WTC11 (cell line): ENCODE measurements around the gene ATP11A.

Experiments used
- ELF4 ChIP-seq: sonication (generic); formaldehyde crosslinking; IDR thresholded peaks from 2 replicates; pipeline ENCODE4 v1.8.1; 2022; ENCODE audit warnings: low read depth, mild to moderate bottlenecking, moderate library complexity, missing genetic modification reagents
- FOXK1 ChIP-seq: sonication (generic); formaldehyde crosslinking; IDR thresholded peaks from 2 replicates; pipeline ENCODE4 v1.8.0; 2022; ENCODE audit warnings: mild to moderate bottlenecking, moderate library complexity, missing genetic modification reagents
- FOXP1 ChIP-seq: sonication (generic); formaldehyde crosslinking; IDR thresholded peaks from 2 replicates; pipeline ENCODE4 v1.8.0; 2022; ENCODE audit warnings: missing genetic modification reagents, mild to moderate bottlenecking, moderate library complexity, borderline replicate concordance
- GTF2I ChIP-seq: fragments of 250-450 bp; sonication (Bioruptor Pico); conservative IDR thresholded peaks from 2 replicates; pipeline ENCODE4 v1.4.0; 2021; ENCODE audit warnings: mild to moderate bottlenecking
- NFYB ChIP-seq: sonication (generic); formaldehyde crosslinking; conservative IDR thresholded peaks from 2 replicates; pipeline ENCODE4 v1.8.0; 2022; ENCODE audit warnings: low read depth, missing genetic modification reagents
- NR3C1 ChIP-seq: sonication (generic); formaldehyde crosslinking; conservative IDR thresholded peaks from 2 replicates; pipeline ENCODE4 v1.8.1; 2023; ENCODE audit warnings: low read depth, mild to moderate bottlenecking, missing genetic modification reagents
- ZNF232 ChIP-seq: sonication (generic); formaldehyde crosslinking; IDR thresholded peaks from 2 replicates; pipeline ENCODE4 v1.8.0; 2022; ENCODE audit warnings: mild to moderate bottlenecking, missing genetic modification reagents
- ZNF317 ChIP-seq: sonication (generic); formaldehyde crosslinking; IDR thresholded peaks from 2 replicates; pipeline ENCODE4 v1.8.1; 2023; ENCODE audit warnings: low read depth, mild to moderate bottlenecking, moderate library complexity, missing genetic modification reagents, borderline replicate concordance
- TF ChIP-seq, protein P1 (sequence below): sonication (generic); formaldehyde crosslinking; IDR thresholded peaks from 2 replicates; pipeline ENCODE4 v1.8.1; 2022; ENCODE audit warnings: low read depth, missing genetic modification reagents, borderline replicate concordance
- TF ChIP-seq, protein P2 (sequence below): fragments of 200-600 bp; IDR thresholded peaks from 2 replicates; pipeline ENCODE4 v1.8.0; 2022; ENCODE audit warnings: antibody characterized with exemption
- TF ChIP-seq, protein P3 (sequence below): sonication (generic); formaldehyde crosslinking; IDR thresholded peaks from 2 replicates; pipeline ENCODE4 v1.8.1; 2023; ENCODE audit warnings: mild to moderate bottlenecking, missing genetic modification reagents, moderate library complexity
- TF ChIP-seq, protein P4 (sequence below): sonication (generic); formaldehyde crosslinking; IDR thresholded peaks from 2 replicates; pipeline ENCODE4 v1.8.0; 2022; ENCODE audit warnings: mild to moderate bottlenecking, missing genetic modification reagents

DNA sequence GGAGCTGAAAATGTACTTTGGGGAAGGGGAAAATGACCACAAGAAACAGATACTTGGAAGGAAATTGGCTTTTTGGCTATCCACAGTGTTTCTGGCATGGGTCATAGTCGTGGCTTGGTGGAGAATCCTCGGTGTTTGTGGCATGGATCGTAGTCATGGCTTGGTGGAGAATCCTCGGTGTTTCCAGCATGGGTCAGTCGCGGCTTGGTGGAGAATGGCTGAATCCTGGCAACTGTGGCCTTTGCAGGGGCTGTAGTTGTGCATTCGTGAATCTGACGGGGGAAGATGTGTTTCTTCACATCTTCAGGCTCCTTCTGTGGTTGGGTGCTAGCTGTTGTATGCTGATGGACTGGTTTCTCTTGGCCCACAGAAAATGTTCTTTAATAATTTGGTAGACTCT is 217.4 kb downstream of the ATP11A start:
- TF ChIP-seq, protein P1, sequence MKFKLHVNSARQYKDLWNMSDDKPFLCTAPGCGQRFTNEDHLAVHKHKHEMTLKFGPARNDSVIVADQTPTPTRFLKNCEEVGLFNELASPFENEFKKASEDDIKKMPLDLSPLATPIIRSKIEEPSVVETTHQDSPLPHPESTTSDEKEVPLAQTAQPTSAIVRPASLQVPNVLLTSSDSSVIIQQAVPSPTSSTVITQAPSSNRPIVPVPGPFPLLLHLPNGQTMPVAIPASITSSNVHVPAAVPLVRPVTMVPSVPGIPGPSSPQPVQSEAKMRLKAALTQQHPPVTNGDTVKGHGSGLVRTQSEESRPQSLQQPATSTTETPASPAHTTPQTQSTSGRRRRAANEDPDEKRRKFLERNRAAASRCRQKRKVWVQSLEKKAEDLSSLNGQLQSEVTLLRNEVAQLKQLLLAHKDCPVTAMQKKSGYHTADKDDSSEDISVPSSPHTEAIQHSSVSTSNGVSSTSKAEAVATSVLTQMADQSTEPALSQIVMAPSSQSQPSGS: no peak
- TF ChIP-seq FOXP1 (no peak), ZNF317 (CRISPR knock-in tag) (no peak), GTF2I (no peak), FOXK1 (no peak), NFYB (CRISPR knock-in tag) (no peak), ZNF232 (CRISPR knock-in tag) (no peak), ELF4 (CRISPR knock-in tag) (no peak), NR3C1 (CRISPR knock-in tag) (no peak)
- TF ChIP-seq, protein P2, sequence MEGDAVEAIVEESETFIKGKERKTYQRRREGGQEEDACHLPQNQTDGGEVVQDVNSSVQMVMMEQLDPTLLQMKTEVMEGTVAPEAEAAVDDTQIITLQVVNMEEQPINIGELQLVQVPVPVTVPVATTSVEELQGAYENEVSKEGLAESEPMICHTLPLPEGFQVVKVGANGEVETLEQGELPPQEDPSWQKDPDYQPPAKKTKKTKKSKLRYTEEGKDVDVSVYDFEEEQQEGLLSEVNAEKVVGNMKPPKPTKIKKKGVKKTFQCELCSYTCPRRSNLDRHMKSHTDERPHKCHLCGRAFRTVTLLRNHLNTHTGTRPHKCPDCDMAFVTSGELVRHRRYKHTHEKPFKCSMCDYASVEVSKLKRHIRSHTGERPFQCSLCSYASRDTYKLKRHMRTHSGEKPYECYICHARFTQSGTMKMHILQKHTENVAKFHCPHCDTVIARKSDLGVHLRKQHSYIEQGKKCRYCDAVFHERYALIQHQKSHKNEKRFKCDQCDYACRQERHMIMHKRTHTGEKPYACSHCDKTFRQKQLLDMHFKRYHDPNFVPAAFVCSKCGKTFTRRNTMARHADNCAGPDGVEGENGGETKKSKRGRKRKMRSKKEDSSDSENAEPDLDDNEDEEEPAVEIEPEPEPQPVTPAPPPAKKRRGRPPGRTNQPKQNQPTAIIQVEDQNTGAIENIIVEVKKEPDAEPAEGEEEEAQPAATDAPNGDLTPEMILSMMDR: no peak
- TF ChIP-seq, protein P3, sequence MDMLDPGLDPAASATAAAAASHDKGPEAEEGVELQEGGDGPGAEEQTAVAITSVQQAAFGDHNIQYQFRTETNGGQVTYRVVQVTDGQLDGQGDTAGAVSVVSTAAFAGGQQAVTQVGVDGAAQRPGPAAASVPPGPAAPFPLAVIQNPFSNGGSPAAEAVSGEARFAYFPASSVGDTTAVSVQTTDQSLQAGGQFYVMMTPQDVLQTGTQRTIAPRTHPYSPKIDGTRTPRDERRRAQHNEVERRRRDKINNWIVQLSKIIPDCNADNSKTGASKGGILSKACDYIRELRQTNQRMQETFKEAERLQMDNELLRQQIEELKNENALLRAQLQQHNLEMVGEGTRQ (CRISPR knock-in tag): no peak
- TF ChIP-seq, protein P4, sequence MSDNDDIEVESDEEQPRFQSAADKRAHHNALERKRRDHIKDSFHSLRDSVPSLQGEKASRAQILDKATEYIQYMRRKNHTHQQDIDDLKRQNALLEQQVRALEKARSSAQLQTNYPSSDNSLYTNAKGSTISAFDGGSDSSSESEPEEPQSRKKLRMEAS (CRISPR knock-in tag): no peak
